CD14-positive monocyte (primary cell): ENCODE results near the gene PKD1L1. TPM values are rescaled to one million over a fixed set of nuclear protein-coding genes. Genes with fewer than 3 reads are reported as not detected.

Experiments
- DNase-seq, 3 donors: peaks; one replicate each; pipeline ENCODE4 v3.0.0-alpha.2; 2011 to 2022
- H2AFZ ChIP-seq: 2 replicates; pipeline ENCODE4 v1.6.0; 2012; ENCODE audit warnings: mild to moderate bottlenecking, low read depth, low read length, inconsistent platforms; ENCODE audit not compliant: insufficient read depth, poor library complexity, severe bottlenecking
- H3K27ac ChIP-seq, 2 donors: 1 replicate in 1 of 2; 2 replicates in 1 of 2; pipeline ENCODE4 v1.5.1; 2012 to 2013; ENCODE audit warnings: low read length in 2 of 2, control low read depth in 1 of 2, inconsistent platforms in 1 of 2, low read depth in 1 of 2, mild to moderate bottlenecking in 1 of 2
- H3K27me3 ChIP-seq, 2 donors: one replicate each; pipeline versions ENCODE4 v1.6.0 to v1.6.1; 2011 to 2013; ENCODE audit warnings: low read length in 2 of 2; ENCODE audit not compliant: control insufficient read depth in 2 of 2, insufficient read depth in 2 of 2
- H3K36me3 ChIP-seq, 2 donors: replicated peaks in 1 of 2; 1 replicate in 1 of 2; 2 replicates in 1 of 2; pipeline versions ENCODE4 v1.5.1 to v1.6.1; 2012 to 2013; ENCODE audit warnings: low read length in 2 of 2, control low read depth in 1 of 2, inconsistent platforms in 1 of 2, mild to moderate bottlenecking in 1 of 2; ENCODE audit not compliant: insufficient read depth in 2 of 2, control insufficient read depth in 1 of 2
- H3K4me1 ChIP-seq, 2 donors: 1 replicate in 1 of 2; 2 replicates in 1 of 2; pipeline versions ENCODE4 v1.5.1 to v1.6.1; 2012 to 2013; ENCODE audit warnings: low read length in 2 of 2, control low read depth in 1 of 2, inconsistent platforms in 1 of 2, mild to moderate bottlenecking in 1 of 2, moderate library complexity in 1 of 2; ENCODE audit not compliant: insufficient read depth in 2 of 2, control insufficient read depth in 1 of 2
- H3K4me2 ChIP-seq: replicated peaks from 2 replicates; pipeline ENCODE3; 2012; ENCODE audit warnings: low read length, moderate library complexity, mild to moderate bottlenecking; ENCODE audit not compliant: poor library complexity, severe bottlenecking; ENCODE audit errors: extremely low read depth
- H3K4me3 ChIP-seq, 3 experiments: fragments of 200-600 bp in 1 of 3; sonication (generic) in 1 of 3; replicated peaks in 1 of 3; 1 replicate in 2 of 3; 2 replicates in 1 of 3; pipeline ENCODE4 v1.5.1; 2011 to 2013; ENCODE audit warnings: low read length in 3 of 3, mild to moderate bottlenecking in 3 of 3, control low read depth in 2 of 3, low read depth in 2 of 3, inconsistent platforms in 1 of 3, moderate library complexity in 1 of 3
- H3K79me2 ChIP-seq: 2 replicates; pipeline ENCODE4 v1.6.0; 2012; ENCODE audit warnings: mild to moderate bottlenecking, control low read depth, inconsistent platforms, low read length, moderate library complexity; ENCODE audit not compliant: insufficient read depth
- H3K9ac ChIP-seq: 2 replicates; pipeline ENCODE4 v1.6.0; 2017; ENCODE audit warnings: low read length, mild to moderate bottlenecking; ENCODE audit not compliant: insufficient read depth, poor library complexity, severe bottlenecking
- H3K9me3 ChIP-seq, 2 donors: replicated peaks in 1 of 2; 1 replicate in 1 of 2; 2 replicates in 1 of 2; pipeline versions ENCODE4 v1.5.1 to v1.6.1; 2012 to 2013; ENCODE audit warnings: low read length in 2 of 2, control low read depth in 1 of 2; ENCODE audit not compliant: control insufficient read depth in 1 of 2, insufficient read depth in 1 of 2
- H4K20me1 ChIP-seq: 2 replicates; pipeline ENCODE4 v1.6.0; 2012; ENCODE audit warnings: mild to moderate bottlenecking, low read length, control low read depth, moderate library complexity; ENCODE audit not compliant: insufficient read depth
- H3K27ac Mint-ChIP-seq, 7 donors: one replicate each; pipeline ENCODE4 v1.8.0; 2020; ENCODE audit warnings: mild to moderate bottlenecking in 7 of 7, mixed read lengths in 7 of 7, moderate library complexity in 6 of 7, inconsistent platforms in 2 of 7
- H3K27me3 Mint-ChIP-seq, 3 donors: one replicate each; pipeline ENCODE4 v1.8.0; 2021 to 2022; ENCODE audit warnings: low read depth in 3 of 3, mild to moderate bottlenecking in 3 of 3, mixed read lengths in 3 of 3, moderate library complexity in 3 of 3, inconsistent platforms in 1 of 3
- H3K36me3 Mint-ChIP-seq, 2 donors: one replicate each; pipeline ENCODE4 v1.8.0; 2020; ENCODE audit warnings: mixed read lengths in 2 of 2, inconsistent platforms in 1 of 2, mild to moderate bottlenecking in 1 of 2
- H3K4me1 Mint-ChIP-seq: one replicate; pipeline ENCODE4 v1.8.0; 2020; ENCODE audit warnings: mild to moderate bottlenecking, mixed read lengths
- H3K4me3 Mint-ChIP-seq, 2 donors: one replicate each; pipeline ENCODE4 v1.8.0; 2020; ENCODE audit warnings: mild to moderate bottlenecking in 2 of 2, mixed read lengths in 2 of 2, moderate library complexity in 1 of 2
- H3K9me3 Mint-ChIP-seq, 7 donors: one replicate each; pipeline ENCODE4 v1.8.0; 2020 to 2022; ENCODE audit warnings: mixed read lengths in 7 of 7, mild to moderate bottlenecking in 6 of 7, moderate library complexity in 6 of 7, inconsistent platforms in 2 of 7
- CTCF ChIP-seq: fragments of 200-600 bp; IDR thresholded peaks from one replicate; pipeline ENCODE4 v1.8.0; 2022; ENCODE audit warnings: antibody characterized with exemption, mild to moderate bottlenecking
- WGBS: methylation state at CpG from one replicate; pipeline ENCODE4 v1.1.5; 2013; ENCODE audit warnings: missing lambda C conversion rate; ENCODE audit not compliant: insufficient coverage; 5-methylcytosine and 5-hydroxymethylcytosine counted together
- intact Hi-C, 2 donors: fragments of 100-400 bp; cut with micrococcal nuclease; formaldehyde crosslinking; loops; one replicate each; pipeline versions ENCODE4 v1.15.0 to v1.15.1; 2023
- polyA plus RNA-seq, 3 donors: library from polyadenylated mRNA; depleted of rRNA in 1 of 3; unstranded in 2 of 3; stranded (reverse) in 1 of 3; fragments of 300-500 nt in 2 of 3; fragments of >200 nt in 1 of 3; fragmentation: Illumina TruSeq in 2 of 3; gene quantifications; 1 replicate in 2 of 3; 2 replicates in 1 of 3; pipeline ENCODE4 v1.2.3, GENCODE V29; 2012 to 2021

Gene PKD1L1
- polyA plus RNA-seq, 3 donors, result 0.19 TPM; not detected in 2

- H3K36me3 ChIP-seq, result no peaks in the 10 kb centered on the region
- no peak overlapping the region for H3K4me2 ChIP-seq
- no peaks in the 10 kb centered on the region for H3K36me3 Mint-ChIP-seq
- peaks cover 3 to 10% (median 3%) of the 10 kb centered on the region in 3 donors for H3K27me3 Mint-ChIP-seq
- H2AFZ ChIP-seq, result no peak overlapping the region
- H3K9ac ChIP-seq, result no peak overlapping the region
- no peaks in the 10 kb centered on the region for H3K9me3 Mint-ChIP-seq
- no peak for DNase-seq
- no peak overlapping the region for H3K27ac ChIP-seq
- H3K4me3 ChIP-seq, result no peak overlapping the region
- intact Hi-C loops, result no loop called here
- no peaks in the 10 kb centered on the region for H3K9me3 ChIP-seq
- no peaks in the 10 kb centered on the region for H3K79me2 ChIP-seq
- no peak overlapping the region for H3K4me3 Mint-ChIP-seq
- no peak overlapping the region for H3K27ac Mint-ChIP-seq
- H3K4me1 Mint-ChIP-seq, result no peaks in the 10 kb centered on the region
- no peak for TF ChIP-seq CTCF
- no peaks in the 10 kb centered on the region for H3K27me3 ChIP-seq
- H4K20me1 ChIP-seq, result no peaks in the 10 kb centered on the region
- H3K4me1 ChIP-seq, result no peaks in the 10 kb centered on the region
These were observed 104.0 kb downstream of the PKD1L1 start for GRCh38 chr7:47844311-47844710.

- intact Hi-C loops, result no loop called here
- no peaks in the 10 kb centered on the region for H3K4me1 ChIP-seq
- Mint-ChIP-seq H3K9me3 (no peaks in the 10 kb centered on the region), H3K27ac (no peak overlapping the region), H3K4me3 (no peak overlapping the region), H3K27me3 (peaks cover 2 to 10% (median 3%) of the 10 kb centered on the region in 3 donors), H3K4me1 (no peaks in the 10 kb centered on the region), H3K36me3 (no peaks in the 10 kb centered on the region)
- no peaks in the 10 kb centered on the region for H3K27me3 ChIP-seq
- H3K4me3 ChIP-seq, result no peak overlapping the region
- H2AFZ ChIP-seq, result no peak overlapping the region
- WGBS, result no CpG with 5 or more reads among the region's 2 CpGs
- no peaks in the 10 kb centered on the region for H3K79me2 ChIP-seq
- no peak overlapping the region for H3K27ac ChIP-seq
- no peak overlapping the region for H3K4me2 ChIP-seq
- no peaks in the 10 kb centered on the region for H3K36me3 ChIP-seq
- no peaks in the 10 kb centered on the region for H4K20me1 ChIP-seq
- no peak overlapping the region for H3K9ac ChIP-seq
- H3K9me3 ChIP-seq, result no peaks in the 10 kb centered on the region
- DNase-seq, result no peak
- no peak for TF ChIP-seq CTCF
These were observed 105.0 kb downstream of the PKD1L1 start for GRCh38 chr7:47843291-47843690.
